A204.1 (cell line): ENCODE measurements around the gene CFDP1.
"Not testable (repeated sequence)": the region's sequence is repeated elsewhere in the genome, so short reads cannot be mapped to it uniquely, and the experiment has no call there.

ENCODE experiments used
- FAIRE-seq: peaks from 2 replicates; lab custom pipeline; 2012; peaks lifted over from hg19 to GRCh38; lab: Jason Lieb, UNC

The CFDP1 gene

GRCh38 chr16:75293173-75293572 is 140.1 kb downstream of the CFDP1 start:
- FAIRE-seq: no peak

- no peak for FAIRE-seq
Observed at GRCh38 chr16:75292691-75293090, 140.6 kb downstream of the CFDP1 start.

GRCh38 chr16:75289189-75289588 is 144.1 kb downstream of the CFDP1 start:
- no peak for FAIRE-seq

- FAIRE-seq: no peak
Observed at GRCh38 chr16:75288596-75289120, 144.6 kb downstream of the CFDP1 start.

GRCh38 chr16:75288181-75288580 is 145.1 kb downstream of the CFDP1 start:
- no peak for FAIRE-seq

GRCh38 chr16:75287708-75288107 is 145.6 kb downstream of the CFDP1 start:
- no peak for FAIRE-seq

GRCh38 chr16:75286389-75286788 is 146.9 kb downstream of the CFDP1 start:
- FAIRE-seq: no peak

GRCh38 chr16:75282466-75283281 is 150.6 kb downstream of the CFDP1 start:
- FAIRE-seq: no peak

GRCh38 chr16:75281826-75282225 is 151.5 kb downstream of the CFDP1 start:
- FAIRE-seq: no peak

- not testable (repeated sequence) for FAIRE-seq
Observed at GRCh38 chr16:75281009-75281408, 152.3 kb downstream of the CFDP1 start.

- FAIRE-seq: no peak
Observed at GRCh38 chr16:75280331-75280804, 152.9 kb downstream of the CFDP1 start.

- no peak for FAIRE-seq
Observed at GRCh38 chr16:75279305-75279704, 154.0 kb downstream of the CFDP1 start.

GRCh38 chr16:75273054-75273925 is 160.0 kb downstream of the CFDP1 start:
- no peak for FAIRE-seq

GRCh38 chr16:75272629-75273028 is 160.7 kb downstream of the CFDP1 start:
- FAIRE-seq: not testable (repeated sequence)

GRCh38 chr16:75272097-75272551 is 161.2 kb downstream of the CFDP1 start:
- FAIRE-seq: no peak

GRCh38 chr16:75271441-75272096 is 161.7 kb downstream of the CFDP1 start:
- FAIRE-seq: no peak

GRCh38 chr16:75269358-75269757 is 163.9 kb downstream of the CFDP1 start:
- not testable (repeated sequence) for FAIRE-seq

- no peak for FAIRE-seq
Observed at GRCh38 chr16:75267631-75268264, 165.6 kb downstream of the CFDP1 start.

- no peak for FAIRE-seq
Observed at GRCh38 chr16:75266738-75267630, 166.3 kb downstream of the CFDP1 start.

GRCh38 chr16:75265911-75266701 is 167.2 kb downstream of the CFDP1 start:
- FAIRE-seq: no peak
